HEK293 (cell line): Measurements from ENCODE around the gene STRN.

Source experiments
- CTCF ChIA-PET: fragments of 350-600 bp; formaldehyde crosslinking; extraction: SDS; loops from one replicate; lab custom pipeline; 2021; ENCODE audit warnings: antibody characterized with exemption; lab: Yijun Ruan, JAX
- POLR2A ChIA-PET: fragments of 300-600 bp; formaldehyde crosslinking; extraction: SDS; loops from one replicate; lab custom pipeline; 2020; ENCODE audit warnings: antibody characterized with exemption, inconsistent platforms; lab: Yijun Ruan, JAX
- H3K27ac ChIP-seq: fragments of 200-500 bp; sonication (Bioruptor generic); 2 replicates; pipeline ENCODE4 v1.5.1; 2014; ENCODE audit warnings: low read depth, low read length, control low read depth, inconsistent platforms; ENCODE audit errors: extremely low read depth
- H3K36me3 ChIP-seq, 2 experiments: fragments of 200-500 bp in 1 of 2; sonication (Bioruptor generic) in 1 of 2; 1 replicate in 1 of 2; 2 replicates in 1 of 2; pipeline ENCODE4 v1.5.1; 2014 to 2017; ENCODE audit warnings: inconsistent platforms in 2 of 2, low read length in 2 of 2; ENCODE audit not compliant: control insufficient read depth in 2 of 2, insufficient read depth in 1 of 2
- H3K4me1 ChIP-seq: fragments of 200-500 bp; sonication (Bioruptor generic); 2 replicates; pipeline ENCODE4 v1.5.1; 2014; ENCODE audit warnings: mild to moderate bottlenecking, low read length, inconsistent platforms; ENCODE audit not compliant: control insufficient read depth, insufficient read depth
- H3K4me3 ChIP-seq: 2 replicates; pipeline ENCODE4 v1.5.1; 2011; ENCODE audit warnings: low read depth, mild to moderate bottlenecking, control low read depth, low read length, moderate library complexity
- H3K9me3 ChIP-seq: fragments of 200-500 bp; sonication (Bioruptor generic); 2 replicates; pipeline ENCODE4 v1.5.1; 2014; ENCODE audit warnings: low read depth, low read length, inconsistent platforms; ENCODE audit not compliant: control insufficient read depth, insufficient read depth
- PRDM1 ChIP-seq: fragments of 450-650 bp; formaldehyde crosslinking; IDR thresholded peaks from 2 replicates; pipeline ENCODE4; 2016; ENCODE audit warnings: missing biosample characterization, missing genetic modification characterization
- YY2 ChIP-seq: fragments of 450-650 bp; formaldehyde crosslinking; IDR thresholded peaks from 2 replicates; pipeline ENCODE4 v1.5.1; 2016; ENCODE audit warnings: missing biosample characterization, missing genetic modification characterization
- ZFP3 ChIP-seq: fragments of 450-650 bp; formaldehyde crosslinking; IDR thresholded peaks from 2 replicates; pipeline ENCODE4 v1.5.1; 2016; ENCODE audit warnings: low read depth, missing biosample characterization, missing genetic modification characterization
- ZFP37 ChIP-seq: fragments of 450-650 bp; formaldehyde crosslinking; IDR thresholded peaks from 2 replicates; pipeline ENCODE4 v1.5.1; 2016; ENCODE audit warnings: missing biosample characterization, missing genetic modification characterization
- ZNF140 ChIP-seq: fragments of 450-650 bp; formaldehyde crosslinking; IDR thresholded peaks from 2 replicates; pipeline ENCODE4 v1.5.1; 2016; ENCODE audit warnings: missing biosample characterization, missing genetic modification characterization
- ZNF350 ChIP-seq: fragments of 450-650 bp; formaldehyde crosslinking; IDR thresholded peaks from 2 replicates; pipeline ENCODE4 v1.5.0; 2017; ENCODE audit warnings: missing biosample characterization, mild to moderate bottlenecking, missing genetic modification characterization
- ZNF423 ChIP-seq: fragments of 450-650 bp; formaldehyde crosslinking; IDR thresholded peaks from 2 replicates; pipeline ENCODE4 v1.5.1; 2016; ENCODE audit warnings: missing biosample characterization, missing genetic modification characterization
- ZNF426 ChIP-seq: fragments of 450-650 bp; formaldehyde crosslinking; IDR thresholded peaks from 2 replicates; pipeline ENCODE4 v1.5.1; 2017; ENCODE audit warnings: missing biosample characterization, missing genetic modification characterization, mild to moderate bottlenecking, inconsistent platforms, moderate library complexity
- ZNF501 ChIP-seq: fragments of 450-650 bp; formaldehyde crosslinking; IDR thresholded peaks from 2 replicates; pipeline ENCODE4 v1.5.1; 2016; ENCODE audit warnings: missing biosample characterization, missing genetic modification characterization
- ZNF585B ChIP-seq: fragments of 450-650 bp; formaldehyde crosslinking; IDR thresholded peaks from 2 replicates; pipeline ENCODE4 v1.5.1; 2016; ENCODE audit warnings: missing biosample characterization, missing genetic modification characterization
- ZNF600 ChIP-seq: fragments of 450-650 bp; formaldehyde crosslinking; IDR thresholded peaks from 2 replicates; pipeline ENCODE4 v1.5.1; 2016; ENCODE audit warnings: missing biosample characterization, missing genetic modification characterization
- ZNF660 ChIP-seq: fragments of 450-650 bp; IDR thresholded peaks from 2 replicates; pipeline ENCODE4 v1.5.1; 2018; ENCODE audit warnings: missing biosample characterization, mild to moderate bottlenecking, missing genetic modification characterization
- ZSCAN16 ChIP-seq: fragments of 450-650 bp; formaldehyde crosslinking; IDR thresholded peaks from 2 replicates; pipeline ENCODE4 v1.5.1; 2016; ENCODE audit warnings: missing biosample characterization, missing genetic modification characterization
- TF ChIP-seq, protein P1 (sequence below): fragments of 450-650 bp; formaldehyde crosslinking; IDR thresholded peaks from 2 replicates; pipeline ENCODE4 v1.5.1; 2016; ENCODE audit warnings: missing biosample characterization, missing genetic modification characterization
- TF ChIP-seq, protein P2 (sequence below): fragments of 450-650 bp; formaldehyde crosslinking; IDR thresholded peaks from 2 replicates; pipeline ENCODE4 v1.5.1; 2016; ENCODE audit warnings: missing biosample characterization, missing genetic modification characterization
- TF ChIP-seq, protein P3 (sequence below): fragments of 450-650 bp; formaldehyde crosslinking; IDR thresholded peaks from 2 replicates; pipeline ENCODE4 v1.5.1; 2016; ENCODE audit warnings: missing biosample characterization, missing genetic modification characterization
- TF ChIP-seq, protein P4 (sequence below): sonication (generic); formaldehyde crosslinking; IDR thresholded peaks from 2 replicates; pipeline ENCODE4 v1.8.1; 2022; ENCODE audit warnings: mild to moderate bottlenecking, moderate library complexity, missing genetic modification reagents
- TF ChIP-seq, protein P5 (sequence below): fragments of 450-650 bp; formaldehyde crosslinking; IDR thresholded peaks from 2 replicates; pipeline ENCODE4 v1.5.1; 2016; ENCODE audit warnings: missing biosample characterization, missing genetic modification characterization
- TF ChIP-seq, protein P6 (sequence below): fragments of 450-650 bp; IDR thresholded peaks from 2 replicates; pipeline ENCODE4 v1.5.1; 2018; ENCODE audit warnings: missing biosample characterization, mild to moderate bottlenecking, missing genetic modification characterization
- TF ChIP-seq, protein P7 (sequence below): fragments of 450-650 bp; formaldehyde crosslinking; IDR thresholded peaks from 2 replicates; pipeline ENCODE4 v1.5.1; 2017; ENCODE audit warnings: missing biosample characterization, missing genetic modification characterization

STRN gene

DNA sequence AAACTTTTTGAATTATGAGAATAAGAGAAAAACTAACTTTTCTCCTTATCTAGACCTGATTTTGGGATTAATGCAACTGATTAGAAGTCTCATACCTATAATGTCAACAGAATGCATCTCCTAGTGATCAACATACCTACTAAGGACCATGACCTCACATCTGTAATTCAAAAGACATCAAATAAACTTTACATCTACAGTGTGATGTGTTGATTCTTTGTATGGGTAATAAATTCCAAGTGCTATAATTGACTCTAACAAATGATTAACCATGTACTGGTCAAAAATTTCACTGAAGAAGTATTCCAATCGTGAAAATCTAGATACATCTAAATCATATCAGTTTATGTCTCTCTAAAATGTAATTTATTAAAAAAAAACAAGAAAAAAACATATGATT, 84.5 kb downstream of the STRN start (continued):
- TF ChIP-seq, protein P1, sequence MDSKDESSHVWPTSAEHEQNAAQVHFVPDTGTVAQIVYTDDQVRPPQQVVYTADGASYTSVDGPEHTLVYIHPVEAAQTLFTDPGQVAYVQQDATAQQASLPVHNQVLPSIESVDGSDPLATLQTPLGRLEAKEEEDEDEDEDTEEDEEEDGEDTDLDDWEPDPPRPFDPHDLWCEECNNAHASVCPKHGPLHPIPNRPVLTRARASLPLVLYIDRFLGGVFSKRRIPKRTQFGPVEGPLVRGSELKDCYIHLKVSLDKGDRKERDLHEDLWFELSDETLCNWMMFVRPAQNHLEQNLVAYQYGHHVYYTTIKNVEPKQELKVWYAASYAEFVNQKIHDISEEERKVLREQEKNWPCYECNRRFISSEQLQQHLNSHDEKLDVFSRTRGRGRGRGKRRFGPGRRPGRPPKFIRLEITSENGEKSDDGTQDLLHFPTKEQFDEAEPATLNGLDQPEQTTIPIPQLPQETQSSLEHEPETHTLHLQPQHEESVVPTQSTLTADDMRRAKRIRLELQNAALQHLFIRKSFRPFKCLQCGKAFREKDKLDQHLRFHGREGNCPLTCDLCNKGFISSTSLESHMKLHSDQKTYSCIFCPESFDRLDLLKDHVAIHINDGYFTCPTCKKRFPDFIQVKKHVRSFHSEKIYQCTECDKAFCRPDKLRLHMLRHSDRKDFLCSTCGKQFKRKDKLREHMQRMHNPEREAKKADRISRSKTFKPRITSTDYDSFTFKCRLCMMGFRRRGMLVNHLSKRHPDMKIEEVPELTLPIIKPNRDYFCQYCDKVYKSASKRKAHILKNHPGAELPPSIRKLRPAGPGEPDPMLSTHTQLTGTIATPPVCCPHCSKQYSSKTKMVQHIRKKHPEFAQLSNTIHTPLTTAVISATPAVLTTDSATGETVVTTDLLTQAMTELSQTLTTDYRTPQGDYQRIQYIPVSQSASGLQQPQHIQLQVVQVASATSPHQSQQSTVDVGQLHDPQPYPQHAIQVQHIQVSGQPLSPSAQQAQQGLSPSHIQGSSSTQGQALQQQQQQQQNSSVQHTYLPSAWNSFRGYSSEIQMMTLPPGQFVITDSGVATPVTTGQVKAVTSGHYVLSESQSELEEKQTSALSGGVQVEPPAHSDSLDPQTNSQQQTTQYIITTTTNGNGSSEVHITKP (tag by site-specific recombination), result no peak
- TF ChIP-seq ZNF600 (tag by site-specific recombination), result no peak
- TF ChIP-seq ZFP37 (tag by site-specific recombination), result no peak
- no peak for TF ChIP-seq ZNF140 (tag by site-specific recombination)
- TF ChIP-seq, protein P2, sequence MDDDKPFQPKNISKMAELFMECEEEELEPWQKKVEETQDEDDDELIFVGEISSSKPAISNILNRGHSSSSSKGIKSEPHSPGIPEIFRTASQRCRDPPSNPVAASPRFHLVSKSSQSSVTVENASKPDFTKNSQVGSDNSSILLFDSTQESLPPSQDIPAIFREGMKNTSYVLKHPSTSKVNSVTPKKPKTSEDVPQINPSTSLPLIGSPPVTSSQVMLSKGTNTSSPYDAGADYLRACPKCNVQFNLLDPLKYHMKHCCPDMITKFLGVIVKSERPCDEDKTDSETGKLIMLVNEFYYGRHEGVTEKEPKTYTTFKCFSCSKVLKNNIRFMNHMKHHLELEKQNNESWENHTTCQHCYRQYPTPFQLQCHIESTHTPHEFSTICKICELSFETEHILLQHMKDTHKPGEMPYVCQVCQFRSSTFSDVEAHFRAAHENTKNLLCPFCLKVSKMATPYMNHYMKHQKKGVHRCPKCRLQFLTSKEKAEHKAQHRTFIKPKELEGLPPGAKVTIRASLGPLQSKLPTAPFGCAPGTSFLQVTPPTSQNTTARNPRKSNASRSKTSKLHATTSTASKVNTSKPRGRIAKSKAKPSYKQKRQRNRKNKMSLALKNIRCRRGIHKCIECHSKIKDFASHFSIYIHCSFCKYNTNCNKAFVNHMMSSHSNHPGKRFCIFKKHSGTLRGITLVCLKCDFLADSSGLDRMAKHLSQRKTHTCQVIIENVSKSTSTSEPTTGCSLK, result no peak

DNA sequence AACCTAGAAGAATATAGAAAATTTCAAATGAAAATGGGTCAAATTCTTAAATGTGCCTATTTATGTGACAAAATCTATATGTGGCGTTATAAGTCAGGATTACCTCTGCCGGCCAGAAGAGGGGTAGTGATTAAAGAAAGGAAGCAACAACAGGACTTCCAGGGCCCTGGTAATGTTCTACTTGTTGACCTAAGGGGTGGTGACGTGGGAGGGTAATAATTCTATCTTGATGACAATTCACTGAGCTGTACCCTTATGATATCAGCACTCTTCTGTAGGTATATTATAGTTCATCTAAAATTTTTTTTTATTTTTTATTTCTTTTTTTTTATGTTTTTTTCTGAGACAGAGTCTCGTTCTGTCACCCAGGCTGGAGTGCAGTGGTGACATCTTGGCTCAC, 87.9 kb downstream of the STRN start:
- CTCF ChIA-PET, result no interaction called here
- no peak overlapping the region for H3K4me3 ChIP-seq
- no peaks in the 10 kb centered on the region for H3K9me3 ChIP-seq
- peaks cover 35 to 52% of the 10 kb centered on the region in 2 experiments for H3K36me3 ChIP-seq
- TF ChIP-seq, protein P3, sequence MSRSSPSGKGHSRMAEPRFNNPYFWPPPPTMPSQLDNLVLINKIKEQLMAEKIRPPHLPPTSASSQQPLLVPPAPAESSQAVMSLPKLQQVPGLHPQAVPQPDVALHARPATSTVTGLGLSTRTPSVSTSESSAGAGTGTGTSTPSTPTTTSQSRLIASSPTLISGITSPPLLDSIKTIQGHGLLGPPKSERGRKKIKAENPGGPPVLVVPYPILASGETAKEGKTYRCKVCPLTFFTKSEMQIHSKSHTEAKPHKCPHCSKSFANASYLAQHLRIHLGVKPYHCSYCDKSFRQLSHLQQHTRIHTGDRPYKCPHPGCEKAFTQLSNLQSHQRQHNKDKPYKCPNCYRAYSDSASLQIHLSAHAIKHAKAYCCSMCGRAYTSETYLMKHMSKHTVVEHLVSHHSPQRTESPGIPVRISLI (tag by site-specific recombination), result 0 out of 2 replicates have a peak, but pooled peaks have one; percentile 24
- TF ChIP-seq ZFP3 (tag by site-specific recombination) (no peak), ZNF585B (tag by site-specific recombination) (no peak)
- H3K27ac ChIP-seq, result no peak overlapping the region
- POLR2A ChIA-PET, result no interaction called here
- H3K4me1 ChIP-seq, result no peaks in the 10 kb centered on the region

DNA sequence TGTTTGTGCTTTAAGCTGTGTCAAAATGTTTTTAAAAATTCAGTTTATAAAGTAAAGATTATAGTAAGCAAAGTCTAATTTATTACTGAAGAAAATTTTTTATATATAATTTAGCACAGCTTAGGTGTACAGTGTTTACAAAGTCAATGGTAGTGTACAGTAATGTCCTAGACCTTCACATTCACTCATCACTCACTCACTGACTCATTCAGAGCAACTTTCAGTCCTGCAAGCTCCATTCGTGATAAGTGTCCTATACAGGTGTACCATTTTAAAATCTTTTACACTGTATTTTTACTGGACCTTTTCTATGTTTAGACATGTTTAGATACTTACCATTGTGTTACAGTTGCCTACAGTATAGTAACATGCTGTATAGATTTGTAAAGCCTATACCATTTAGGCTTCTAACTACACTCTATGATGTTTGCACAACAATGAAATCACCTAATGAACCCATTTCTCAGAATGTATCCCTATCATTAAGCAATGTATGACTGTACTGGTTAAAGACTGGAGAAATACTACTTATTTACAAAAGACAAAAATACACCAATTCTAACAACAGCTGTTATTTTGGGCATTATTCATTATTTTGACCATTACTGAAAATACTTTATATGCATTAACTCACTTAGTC, 95.1 kb downstream of the STRN start:
- Histone ChIP-seq H3K9me3 (no peaks in the 10 kb centered on the region), H3K4me3 (no peak overlapping the region), H3K36me3 (peaks cover 33 to 41% of the 10 kb centered on the region in 2 experiments), H3K27ac (no peak overlapping the region), H3K4me1 (no peaks in the 10 kb centered on the region)
- ChIA-PET CTCF (interaction anchor here (1.5 kb wide), 1 partner anchor 16 kb away, joined by 4 read pairs; no protein-coding TSS in a partner anchor), POLR2A (no interaction called here)
- TF ChIP-seq, protein P4, sequence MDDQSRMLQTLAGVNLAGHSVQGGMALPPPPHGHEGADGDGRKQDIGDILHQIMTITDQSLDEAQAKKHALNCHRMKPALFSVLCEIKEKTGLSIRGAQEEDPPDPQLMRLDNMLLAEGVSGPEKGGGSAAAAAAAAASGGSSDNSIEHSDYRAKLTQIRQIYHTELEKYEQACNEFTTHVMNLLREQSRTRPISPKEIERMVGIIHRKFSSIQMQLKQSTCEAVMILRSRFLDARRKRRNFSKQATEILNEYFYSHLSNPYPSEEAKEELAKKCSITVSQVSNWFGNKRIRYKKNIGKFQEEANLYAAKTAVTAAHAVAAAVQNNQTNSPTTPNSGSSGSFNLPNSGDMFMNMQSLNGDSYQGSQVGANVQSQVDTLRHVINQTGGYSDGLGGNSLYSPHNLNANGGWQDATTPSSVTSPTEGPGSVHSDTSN (CRISPR knock-in tag), result no peak
- TF ChIP-seq YY2 (tag by site-specific recombination), result no peak
- TF ChIP-seq, protein P5, sequence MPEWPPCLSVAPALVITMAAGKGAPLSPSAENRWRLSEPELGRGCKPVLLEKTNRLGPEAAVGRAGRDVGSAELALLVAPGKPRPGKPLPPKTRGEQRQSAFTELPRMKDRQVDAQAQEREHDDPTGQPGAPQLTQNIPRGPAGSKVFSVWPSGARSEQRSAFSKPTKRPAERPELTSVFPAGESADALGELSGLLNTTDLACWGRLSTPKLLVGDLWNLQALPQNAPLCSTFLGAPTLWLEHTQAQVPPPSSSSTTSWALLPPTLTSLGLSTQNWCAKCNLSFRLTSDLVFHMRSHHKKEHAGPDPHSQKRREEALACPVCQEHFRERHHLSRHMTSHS (tag by site-specific recombination), result no peak
- TF ChIP-seq ZNF426, result no peak
- TF ChIP-seq ZNF501 (tag by site-specific recombination), result no peak
- no peak for TF ChIP-seq PRDM1 (tag by site-specific recombination)
- no peak for TF ChIP-seq ZNF423
- no peak for TF ChIP-seq ZNF350
- TF ChIP-seq, protein P6, sequence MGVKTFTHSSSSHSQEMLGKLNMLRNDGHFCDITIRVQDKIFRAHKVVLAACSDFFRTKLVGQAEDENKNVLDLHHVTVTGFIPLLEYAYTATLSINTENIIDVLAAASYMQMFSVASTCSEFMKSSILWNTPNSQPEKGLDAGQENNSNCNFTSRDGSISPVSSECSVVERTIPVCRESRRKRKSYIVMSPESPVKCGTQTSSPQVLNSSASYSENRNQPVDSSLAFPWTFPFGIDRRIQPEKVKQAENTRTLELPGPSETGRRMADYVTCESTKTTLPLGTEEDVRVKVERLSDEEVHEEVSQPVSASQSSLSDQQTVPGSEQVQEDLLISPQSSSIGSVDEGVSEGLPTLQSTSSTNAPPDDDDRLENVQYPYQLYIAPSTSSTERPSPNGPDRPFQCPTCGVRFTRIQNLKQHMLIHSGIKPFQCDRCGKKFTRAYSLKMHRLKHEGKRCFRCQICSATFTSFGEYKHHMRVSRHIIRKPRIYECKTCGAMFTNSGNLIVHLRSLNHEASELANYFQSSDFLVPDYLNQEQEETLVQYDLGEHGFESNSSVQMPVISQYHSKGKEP (tag by site-specific recombination), result no peak
- no peak for TF ChIP-seq ZNF660 (tag by site-specific recombination)
- TF ChIP-seq ZSCAN16 (tag by site-specific recombination), result no peak
- TF ChIP-seq, protein P7, sequence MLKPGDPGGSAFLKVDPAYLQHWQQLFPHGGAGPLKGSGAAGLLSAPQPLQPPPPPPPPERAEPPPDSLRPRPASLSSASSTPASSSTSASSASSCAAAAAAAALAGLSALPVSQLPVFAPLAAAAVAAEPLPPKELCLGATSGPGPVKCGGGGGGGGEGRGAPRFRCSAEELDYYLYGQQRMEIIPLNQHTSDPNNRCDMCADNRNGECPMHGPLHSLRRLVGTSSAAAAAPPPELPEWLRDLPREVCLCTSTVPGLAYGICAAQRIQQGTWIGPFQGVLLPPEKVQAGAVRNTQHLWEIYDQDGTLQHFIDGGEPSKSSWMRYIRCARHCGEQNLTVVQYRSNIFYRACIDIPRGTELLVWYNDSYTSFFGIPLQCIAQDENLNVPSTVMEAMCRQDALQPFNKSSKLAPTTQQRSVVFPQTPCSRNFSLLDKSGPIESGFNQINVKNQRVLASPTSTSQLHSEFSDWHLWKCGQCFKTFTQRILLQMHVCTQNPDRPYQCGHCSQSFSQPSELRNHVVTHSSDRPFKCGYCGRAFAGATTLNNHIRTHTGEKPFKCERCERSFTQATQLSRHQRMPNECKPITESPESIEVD (tag by site-specific recombination), result no peak
